Islet of Langerhans (tissue), 1 donor: ENCODE results near the gene DLL4.

ENCODE experiments used
- FAIRE-seq: peaks from one replicate; lab custom pipeline; 2011; peaks lifted over from hg19 to GRCh38; lab: Jason Lieb, UNC

Gene DLL4

GRCh38 chr15:40906991-40907802 lies 21.9 kb upstream of the DLL4 start:
- FAIRE-seq = no peak

- FAIRE-seq = no peak
Measured at GRCh38 chr15:40908095-40908494, 21.0 kb upstream of the DLL4 start.

GRCh38 chr15:40909662-40910630 lies 19.2 kb upstream of the DLL4 start:
- no peak for FAIRE-seq

- FAIRE-seq = no peak
Measured at GRCh38 chr15:40911141-40911540, 18.0 kb upstream of the DLL4 start.

- no peak for FAIRE-seq
Measured at GRCh38 chr15:40911693-40912092, 17.4 kb upstream of the DLL4 start.

GRCh38 chr15:40912478-40912877 lies 16.7 kb upstream of the DLL4 start:
- no peak for FAIRE-seq

GRCh38 chr15:40914013-40914412 lies 15.1 kb upstream of the DLL4 start:
- no peak for FAIRE-seq

- FAIRE-seq = no peak
Measured at GRCh38 chr15:40914486-40914885, 14.7 kb upstream of the DLL4 start.

GRCh38 chr15:40915116-40915661 lies 14.0 kb upstream of the DLL4 start:
- no peak for FAIRE-seq

- no peak for FAIRE-seq
Measured at GRCh38 chr15:40915679-40916078, 13.5 kb upstream of the DLL4 start.

GRCh38 chr15:40917585-40917984 lies 11.6 kb upstream of the DLL4 start:
- no peak for FAIRE-seq

- no peak for FAIRE-seq
Measured at GRCh38 chr15:40918146-40918798, 10.9 kb upstream of the DLL4 start.

- FAIRE-seq = no peak
Measured at GRCh38 chr15:40918799-40919392, 10.2 kb upstream of the DLL4 start.

GRCh38 chr15:40921949-40922607 lies 7.1 kb upstream of the DLL4 start:
- no peak for FAIRE-seq

- FAIRE-seq = no peak
Measured at GRCh38 chr15:40922608-40923005, 6.5 kb upstream of the DLL4 start.

GRCh38 chr15:40923551-40923950 lies 5.6 kb upstream of the DLL4 start:
- no peak for FAIRE-seq

- no peak for FAIRE-seq
Measured at GRCh38 chr15:40925495-40925862, 3.7 kb upstream of the DLL4 start.

GRCh38 chr15:40925863-40926658 lies 3.1 kb upstream of the DLL4 start:
- FAIRE-seq = no peak

GRCh38 chr15:40926659-40927494 lies 2.3 kb upstream of the DLL4 start:
- FAIRE-seq = no peak

- FAIRE-seq = no peak
Measured at GRCh38 chr15:40927495-40927872, 1.7 kb upstream of the DLL4 start.
